Measurements from ENCODE around the gene OR5B3. TPM values are rescaled to one million over a fixed set of nuclear protein-coding genes. Genes with fewer than 3 reads are reported as not detected.
A peak's percentile ranks its signal among the peaks of the same experiment; 100 is the strongest.

OR5B3 gene
- total and polyA plus RNA-seq, 2 of the 13 experiments (the other 11 are each of a cell fraction or from before 2014, with no cell fraction given) = not detected

DNA sequence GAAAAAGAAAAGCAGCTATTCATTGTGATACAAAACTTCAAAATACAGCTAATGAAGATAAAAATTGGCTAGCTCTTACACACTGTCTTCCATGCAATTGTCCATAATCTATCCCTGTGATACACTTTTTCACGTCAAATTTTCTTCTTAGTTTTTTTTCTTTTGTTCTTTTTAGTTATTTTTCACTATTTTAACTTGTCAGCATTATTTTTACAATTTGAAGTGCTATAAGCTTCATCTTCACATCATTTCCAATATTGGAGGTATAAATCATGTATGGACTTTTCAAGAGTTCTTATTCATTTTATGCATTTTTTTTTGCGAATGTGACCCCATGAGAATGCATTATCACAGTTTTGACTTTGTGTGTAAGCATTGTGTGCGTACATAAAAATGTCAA lies 51.9 kb downstream of the OR5B3 start:
- BruUV-seq (replicated peaks) = no TSS peak
- CTCF ChIA-PET (ENCODE audit: low intra/inter-chr PET ratio, low total read pairs) = no interaction called here

More for the DNA sequence above, 51.9 kb downstream of the OR5B3 start:
- peak in 1 of 2 experiments; percentile 76; a peak in 3 of 4 replicates for TF ChIP-seq MAFK (conservative IDR thresholded peaks at IDR 0.05 in 1 of 2, IDR thresholded peaks at IDR 0.05 in 1 of 2; ENCODE audit: low read length in 2 of 2)
- TF ChIP-seq CBX1 (IDR thresholded peaks at IDR 0.05; ENCODE audit: low read depth) = no peak
- TF ChIP-seq MAFF (IDR thresholded peaks at IDR 0.05; ENCODE audit: low read depth, low read length) = peak; percentile 58; the same call in 1 of the 2 replicates
- FAIRE-seq (no peak), ATAC-seq (no peak), DNase-seq (ENCODE audit: low spot score) (no peak)
- no peak overlapping the region for H3K27ac ChIP-seq (ENCODE audit: extremely low read length, insufficient read depth, low read length)
- no peak overlapping the region for H2AFZ ChIP-seq (ENCODE audit: low read length)
- no peak overlapping the region for H3K4me3 ChIP-seq (replicated peaks in 1 of 3; ENCODE audit: insufficient read depth in 1 of 3, low read depth in 2 of 3, low read length in 3 of 3)
- in situ Hi-C loops (cut with HindIII; ENCODE audit: extremely low pct_ligation_motif_present, low pct_unique_long_range_greater_than_20kb) (no loop called here), intact Hi-C loops (cut with micrococcal nuclease; ENCODE audit: unreplicated experiment) (no loop called here)
- whole genome bisulfite sequencing (ENCODE audit: low lambda C conversion rate) = 3% methylated on average over 3 of the region's 3 CpGs
- H3K4me1 ChIP-seq (ENCODE audit: insufficient read depth, low read length) = no peaks in the 10 kb centered on the region
- no peaks in the 10 kb centered on the region for H3K27me3 ChIP-seq (ENCODE audit: control insufficient read depth in 1 of 2, insufficient read depth in 2 of 2, low read length in 2 of 2)
- POLR2A ChIA-PET = no interaction called here
- H3K36me3 ChIP-seq (replicated peaks in 1 of 2; ENCODE audit: control insufficient read depth in 1 of 2, insufficient read depth in 2 of 2, low read length in 2 of 2) = no peaks in the 10 kb centered on the region
- no peaks in the 10 kb centered on the region for H3K79me2 ChIP-seq (ENCODE audit: insufficient read depth, low read length)
- no peak overlapping the region for H3K9ac ChIP-seq (ENCODE audit: insufficient read depth, low read depth, low read length)
- H3K9me3 ChIP-seq (ENCODE audit: low read length) = no peaks in the 10 kb centered on the region
- no peaks in the 10 kb centered on the region for H4K20me1 ChIP-seq (ENCODE audit: insufficient read depth, low read length)
- no peak overlapping the region for H3K4me2 ChIP-seq (ENCODE audit: low read depth, low read length)

Other genes starting within 250 kb of the OR5B3 start
- not detected in 2 replicates for gene OR9Q2, start 217.8 kb downstream of the OR5B3 start, total RNA-seq (2016; rRNA removed; fragmentation: Illumina TruSeq; extraction: Trizol)
- not detected in 2 replicates for gene OR9Q2, start 217.8 kb downstream of the OR5B3 start, polyA plus RNA-seq (2011; rRNA removed)
- not detected in 2 replicates for gene OR1S2, start 202.7 kb downstream of the OR5B3 start, total RNA-seq (2016; rRNA removed; fragmentation: Illumina TruSeq; extraction: Trizol)
- gene OR1S2, start 202.7 kb downstream of the OR5B3 start, polyA plus RNA-seq (2011; rRNA removed) = not detected in 2 replicates
- gene OR1S1, start 194.2 kb downstream of the OR5B3 start, total RNA-seq (2016; rRNA removed; fragmentation: Illumina TruSeq; extraction: Trizol) = not detected in 2 replicates
- not detected in 2 replicates for gene OR1S1, start 194.2 kb downstream of the OR5B3 start, polyA plus RNA-seq (2011; rRNA removed)
- not detected in 2 replicates for gene OR10Q1, start 178.0 kb downstream of the OR5B3 start, total RNA-seq (2016; rRNA removed; fragmentation: Illumina TruSeq; extraction: Trizol)
- 0.12 and 0.13 TPM in 2 replicates for gene OR10Q1, start 178.0 kb downstream of the OR5B3 start, polyA plus RNA-seq (2011; rRNA removed)
- gene OR10W1, start 138.6 kb downstream of the OR5B3 start, total RNA-seq (2016; rRNA removed; fragmentation: Illumina TruSeq; extraction: Trizol) = not detected in 2 replicates
- gene OR10W1, start 138.6 kb downstream of the OR5B3 start, polyA plus RNA-seq (2011; rRNA removed) = not detected in 2 replicates
- not detected in 2 replicates for gene OR5B17, start 47.8 kb downstream of the OR5B3 start, total RNA-seq (2016; rRNA removed; fragmentation: Illumina TruSeq; extraction: Trizol)
- gene OR5B17, start 47.8 kb downstream of the OR5B3 start, polyA plus RNA-seq (2011; rRNA removed) = not detected in 2 replicates
- gene OR5B2, start 21.2 kb upstream of the OR5B3 start, total RNA-seq (2016; rRNA removed; fragmentation: Illumina TruSeq; extraction: Trizol) = not detected in 2 replicates
- gene OR5B2, start 21.2 kb upstream of the OR5B3 start, polyA plus RNA-seq (2011; rRNA removed) = not detected in 2 replicates
- not detected in 2 replicates for gene OR5B12, start 35.4 kb upstream of the OR5B3 start, total RNA-seq (2016; rRNA removed; fragmentation: Illumina TruSeq; extraction: Trizol)
- gene OR5B12, start 35.4 kb upstream of the OR5B3 start, polyA plus RNA-seq (2011; rRNA removed) = 0.07 TPM in 1 of 2 replicates, not detected in the other
- not detected in 2 replicates for gene OR5B21, start 101.2 kb upstream of the OR5B3 start, total RNA-seq (2016; rRNA removed; fragmentation: Illumina TruSeq; extraction: Trizol)
- 0.08 TPM in 1 of 2 replicates, not detected in the other for gene OR5B21, start 101.2 kb upstream of the OR5B3 start, polyA plus RNA-seq (2011; rRNA removed)
- gene LPXN, start 169.0 kb upstream of the OR5B3 start, total RNA-seq (2016; rRNA removed; fragmentation: Illumina TruSeq; extraction: Trizol) = 0.90 and 1.7 TPM in 2 replicates
- gene LPXN, start 169.0 kb upstream of the OR5B3 start, polyA plus RNA-seq (2011; rRNA removed) = 3.5 and 4.5 TPM in 2 replicates
- 38.6 and 48.5 TPM in 2 replicates for gene ZFP91, start 172.2 kb upstream of the OR5B3 start, total RNA-seq (2016; rRNA removed; fragmentation: Illumina TruSeq; extraction: Trizol)
- 10.9 and 13.5 TPM in 2 replicates for gene ZFP91, start 172.2 kb upstream of the OR5B3 start, polyA plus RNA-seq (2011; rRNA removed)
- gene CNTF, start 215.8 kb upstream of the OR5B3 start, total RNA-seq (2016; rRNA removed; fragmentation: Illumina TruSeq; extraction: Trizol) = 1.5 and 2.3 TPM in 2 replicates
- gene CNTF, start 215.8 kb upstream of the OR5B3 start, polyA plus RNA-seq (2011; rRNA removed) = 0.47 and 0.51 TPM in 2 replicates

Data from HepG2 (cell line).